HEK293 (cell line): ENCODE results near the gene ARHGAP5.

Source experiments
- AEBP2 ChIP-seq: fragments of 450-650 bp; formaldehyde crosslinking; IDR thresholded peaks from 2 replicates; pipeline ENCODE4 v1.5.1; 2016; ENCODE audit warnings: missing biosample characterization, missing genetic modification characterization, borderline replicate concordance
- CTCF ChIP-seq: fragments of 450-650 bp; formaldehyde crosslinking; IDR thresholded peaks from 2 replicates; pipeline ENCODE4 v1.5.1; 2016; ENCODE audit warnings: missing biosample characterization, missing genetic modification characterization
- KLF1 ChIP-seq: fragments of 450-650 bp; formaldehyde crosslinking; IDR thresholded peaks from 2 replicates; pipeline ENCODE4 v1.5.1; 2016; ENCODE audit warnings: missing biosample characterization, missing genetic modification characterization
- ZNF280D ChIP-seq: fragments of 450-650 bp; formaldehyde crosslinking; IDR thresholded peaks from 2 replicates; pipeline ENCODE4 v1.5.1; 2016; ENCODE audit warnings: missing biosample characterization, missing genetic modification characterization
- ZNF416 ChIP-seq: fragments of 450-650 bp; formaldehyde crosslinking; IDR thresholded peaks from 2 replicates; pipeline ENCODE4 v1.5.1; 2016; ENCODE audit warnings: missing biosample characterization, missing genetic modification characterization
- ZNF560 ChIP-seq: fragments of 450-650 bp; formaldehyde crosslinking; IDR thresholded peaks from 2 replicates; pipeline ENCODE4 v1.5.1; 2017; ENCODE audit warnings: missing biosample characterization, missing genetic modification characterization, borderline replicate concordance

GRCh38 chr14:32079264-32079663, 2.2 kb downstream of the ARHGAP5 start:
- no peak for TF ChIP-seq ZNF560 (tag by site-specific recombination)
- TF ChIP-seq CTCF (tag by site-specific recombination) = no peak
- TF ChIP-seq KLF1 (tag by site-specific recombination) = no peak
- no peak for TF ChIP-seq ZNF416 (tag by site-specific recombination)
- no peak for TF ChIP-seq AEBP2
- TF ChIP-seq ZNF280D (tag by site-specific recombination) = no peak
